HG02852 (cell line): ENCODE measurements around the gene FKBP2.

Source experiments
- ATAC-seq: cut with Tn5 transposase; IDR thresholded peaks from one replicate; pipeline ENCODE4 v1.9.1; 2021; ENCODE audit warnings: mild to moderate bottlenecking, moderate library complexity; ENCODE audit not compliant: unreplicated experiment

Gene FKBP2

DNA sequence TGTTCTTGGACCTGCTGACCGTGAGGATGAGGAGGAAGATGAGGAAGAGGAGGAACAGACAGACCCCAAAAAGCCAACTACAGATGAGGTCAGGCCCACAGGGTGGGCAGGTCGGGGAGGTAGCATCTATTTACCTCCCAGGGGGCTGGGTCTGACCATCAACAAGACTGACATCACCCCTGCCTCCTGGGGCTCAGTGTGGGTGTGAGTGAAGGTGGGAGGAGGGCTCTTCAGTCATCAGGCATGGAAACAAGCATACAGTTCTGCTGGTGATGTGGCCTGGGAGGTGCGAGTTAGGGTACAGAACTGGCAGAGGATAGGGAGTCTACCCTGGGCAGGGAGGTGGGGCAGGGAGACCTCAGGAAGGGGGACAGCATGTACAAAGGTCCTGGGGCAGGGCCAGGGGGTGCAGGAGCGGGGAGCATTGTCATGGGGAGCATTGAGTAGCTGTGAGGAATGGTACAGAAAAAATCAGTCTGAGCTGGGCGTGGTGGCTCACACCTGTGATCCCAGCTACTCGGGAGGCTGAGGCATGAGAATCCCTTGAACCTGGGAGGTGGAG lies 19.3 kb downstream of the FKBP2 start:
- ATAC-seq: no peak

DNA sequence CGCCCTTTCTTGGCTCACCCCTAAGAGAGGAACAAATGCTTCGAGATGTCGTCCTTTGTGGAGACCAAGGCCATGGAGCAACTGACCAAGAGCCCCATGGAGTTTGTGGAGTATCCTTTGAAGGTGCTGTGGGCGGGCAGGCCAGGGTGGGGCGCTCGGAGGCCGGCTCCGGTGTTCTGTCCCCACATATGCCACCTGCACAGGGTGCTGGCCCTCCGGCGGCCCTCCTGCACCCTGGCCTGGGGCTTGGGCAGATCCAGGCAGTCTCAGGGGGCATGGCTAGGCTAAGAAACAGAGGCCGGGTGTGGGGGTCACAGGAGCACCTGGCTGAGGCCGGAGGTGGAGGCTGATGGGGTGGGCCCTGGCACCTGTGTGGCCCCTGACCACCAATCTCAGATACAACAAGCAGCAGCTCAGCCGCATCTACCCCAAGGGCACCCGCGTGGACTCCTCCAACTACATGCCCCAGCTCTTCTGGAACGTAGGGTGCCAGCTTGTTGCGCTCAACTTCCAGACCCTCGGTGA lies 20.7 kb downstream of the FKBP2 start:
- no peak for ATAC-seq

DNA sequence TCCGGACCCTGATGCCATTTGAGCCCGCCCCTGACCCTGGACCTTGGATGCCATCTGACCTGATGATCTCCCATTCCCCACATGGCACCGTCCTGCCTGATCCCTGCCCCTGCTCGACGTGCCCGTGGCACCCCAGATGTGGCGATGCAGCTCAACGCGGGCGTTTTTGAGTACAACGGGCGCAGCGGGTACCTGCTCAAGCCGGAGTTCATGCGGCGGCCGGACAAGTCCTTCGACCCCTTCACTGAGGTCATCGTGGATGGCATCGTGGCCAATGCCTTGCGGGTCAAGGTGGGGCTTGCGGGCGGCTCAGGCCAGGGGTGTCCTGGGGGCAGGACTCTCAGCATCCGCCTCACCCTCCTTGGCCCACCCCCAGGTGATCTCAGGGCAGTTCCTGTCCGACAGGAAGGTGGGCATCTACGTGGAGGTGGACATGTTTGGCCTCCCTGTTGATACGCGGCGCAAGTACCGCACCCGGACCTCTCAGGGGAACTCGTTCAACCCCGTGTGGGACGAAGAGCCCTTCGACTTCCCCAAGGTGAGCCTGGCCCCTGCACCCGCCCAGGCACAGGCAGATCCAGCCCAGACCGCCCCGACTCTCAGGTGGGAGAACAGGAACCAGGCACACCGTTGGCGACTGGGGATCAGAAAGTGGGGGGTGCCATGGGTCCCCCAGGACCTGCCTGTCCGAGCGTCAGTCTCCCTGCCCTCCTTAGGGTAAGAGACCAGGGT lies 21.5 kb downstream of the FKBP2 start:
- ATAC-seq: no peak

DNA sequence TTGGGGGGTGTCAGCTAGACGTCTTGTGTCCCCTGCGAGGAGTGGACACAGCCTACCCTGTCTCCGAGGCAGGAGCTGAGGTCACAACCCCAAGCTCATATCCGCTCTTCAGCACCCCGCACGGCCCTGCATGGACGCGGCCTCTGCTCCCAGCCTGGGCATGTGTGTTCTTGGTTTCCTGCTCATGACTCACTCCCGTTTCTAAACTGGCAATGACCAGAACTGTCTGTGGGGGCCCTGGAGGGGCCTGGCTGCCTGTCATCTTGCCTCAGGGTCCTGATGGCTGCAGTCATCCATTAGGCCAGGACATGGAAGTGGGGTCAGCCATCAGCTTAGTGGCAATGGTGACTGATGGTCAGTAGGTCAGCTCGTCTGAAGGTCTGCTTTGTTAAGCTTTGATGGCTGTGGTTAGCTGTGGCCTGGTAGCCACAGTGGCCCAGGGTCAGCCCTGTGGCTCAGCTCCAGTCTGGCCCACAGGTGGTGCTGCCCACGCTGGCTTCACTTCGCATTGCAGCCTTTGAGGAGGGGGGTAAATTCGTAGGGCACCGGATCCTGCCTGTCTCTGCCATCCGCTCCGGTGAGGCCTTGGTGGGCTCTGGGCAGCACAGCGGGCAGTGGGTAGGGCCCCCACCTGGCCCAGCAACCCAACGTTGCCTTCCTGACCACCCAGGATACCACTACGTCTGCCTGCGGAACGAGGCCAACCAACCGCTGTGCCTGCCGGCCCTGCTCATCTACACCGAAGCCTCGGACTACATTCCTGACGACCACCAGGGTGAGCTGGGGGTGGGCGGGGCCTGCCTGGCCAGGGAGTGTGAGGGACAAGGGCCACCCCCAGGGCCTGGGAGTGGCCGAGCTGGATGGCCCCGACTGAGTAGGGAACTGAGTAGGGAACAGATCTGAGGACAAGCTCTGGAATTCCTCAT lies 22.4 kb downstream of the FKBP2 start:
- no peak for ATAC-seq

DNA sequence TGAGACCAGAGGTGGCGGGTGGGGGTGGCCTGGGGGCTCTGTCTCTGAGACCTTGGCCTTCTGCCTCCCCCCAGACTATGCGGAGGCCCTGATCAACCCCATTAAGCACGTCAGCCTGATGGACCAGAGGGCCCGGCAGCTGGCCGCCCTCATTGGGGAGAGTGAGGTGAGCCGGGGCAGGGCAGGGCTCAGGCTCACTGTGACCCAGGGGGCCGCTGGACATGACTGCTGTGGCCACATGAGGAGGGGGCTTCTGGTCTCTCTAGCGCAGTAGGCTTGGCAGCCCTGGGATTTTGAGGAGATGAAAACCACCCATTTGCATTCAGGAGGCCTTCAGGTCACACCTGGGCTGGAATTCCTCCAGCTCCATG lies 23.0 kb downstream of the FKBP2 start:
- ATAC-seq: no peak

DNA sequence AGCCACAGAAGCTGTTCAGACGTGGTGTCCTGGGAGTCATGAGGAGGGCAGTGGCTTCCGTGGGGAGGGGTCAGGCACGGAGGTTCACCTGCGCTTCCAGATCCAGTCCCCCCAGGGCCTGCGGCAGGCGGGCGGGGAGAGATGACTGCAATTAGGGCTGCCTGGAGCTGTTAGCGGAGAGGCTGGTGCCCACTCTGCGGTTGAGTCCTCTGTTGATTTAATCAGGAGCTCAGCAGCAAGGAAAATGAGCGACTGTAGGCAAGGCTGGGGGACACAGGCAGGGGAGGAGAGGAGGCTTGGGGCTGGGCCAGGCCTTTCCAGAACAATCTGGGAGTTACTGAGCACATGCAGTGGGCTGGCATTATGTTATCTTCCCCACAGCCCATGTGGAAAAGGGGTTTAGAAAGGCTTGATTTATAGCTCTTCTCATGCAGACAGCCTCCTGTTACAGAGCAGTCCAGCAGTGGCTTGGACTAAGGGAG lies 23.5 kb downstream of the FKBP2 start:
- no peak for ATAC-seq

DNA sequence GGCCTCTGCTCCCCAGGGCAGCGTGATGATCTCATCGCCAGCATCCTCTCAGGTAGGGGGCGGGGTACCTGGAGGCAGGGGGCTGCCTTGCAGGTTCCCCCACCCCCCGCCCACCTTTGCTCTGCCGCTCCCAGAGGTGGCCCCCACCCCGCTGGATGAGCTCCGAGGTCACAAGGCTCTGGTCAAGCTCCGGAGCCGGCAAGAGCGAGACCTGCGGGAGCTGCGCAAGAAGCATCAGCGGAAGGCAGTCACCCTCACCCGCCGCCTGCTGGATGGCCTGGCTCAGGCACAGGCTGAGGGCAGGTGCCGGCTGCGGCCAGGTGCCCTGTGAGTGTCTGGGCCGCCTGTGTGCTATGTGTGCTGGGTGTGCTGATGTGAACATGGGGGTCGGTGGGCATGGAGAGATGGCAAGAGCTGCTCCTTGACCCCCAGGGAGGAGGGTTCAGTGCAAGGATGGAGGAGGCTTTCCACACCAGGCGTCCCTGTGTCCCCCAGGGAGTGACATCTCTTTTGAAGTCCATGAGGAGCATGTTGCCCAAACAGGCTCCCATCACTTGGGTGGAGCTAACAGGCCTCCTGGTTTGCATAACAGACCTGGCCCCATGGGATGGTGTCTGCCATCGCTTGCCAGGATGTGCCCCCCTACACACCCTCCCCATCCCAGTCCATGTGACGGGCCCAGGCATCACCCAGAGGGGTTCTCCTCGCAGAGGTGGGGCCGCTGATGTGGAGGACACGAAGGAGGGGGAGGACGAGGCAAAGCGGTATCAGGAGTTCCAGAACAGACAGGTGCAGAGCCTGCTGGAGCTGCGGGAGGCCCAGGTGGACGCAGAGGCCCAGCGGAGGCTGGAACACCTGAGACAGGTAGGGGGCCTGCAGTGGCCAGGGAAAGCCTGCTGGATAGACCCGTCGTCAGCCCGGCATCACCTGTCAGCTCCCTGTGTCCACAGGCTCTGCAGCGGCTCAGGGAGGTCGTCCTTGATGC lies 24.6 kb downstream of the FKBP2 start:
- no peak for ATAC-seq

DNA sequence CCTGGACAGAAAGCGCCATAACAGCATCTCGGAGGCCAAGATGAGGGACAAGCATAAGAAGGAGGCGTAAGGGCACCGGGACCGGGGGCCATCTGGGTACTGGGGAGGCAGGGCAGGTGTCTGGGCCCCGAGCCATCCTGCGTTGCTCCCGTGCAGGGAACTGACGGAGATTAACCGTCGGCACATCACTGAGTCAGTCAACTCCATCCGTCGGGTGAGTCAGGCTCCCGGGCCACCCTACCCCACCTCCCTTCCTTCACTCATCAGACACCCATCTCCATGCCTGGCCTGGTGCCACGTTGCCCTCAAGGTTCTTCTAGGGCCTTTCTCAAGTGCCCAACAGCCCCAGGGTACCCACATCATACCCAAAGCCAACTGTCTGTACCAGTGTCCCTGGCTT lies 25.4 kb downstream of the FKBP2 start:
- ATAC-seq: no peak

DNA sequence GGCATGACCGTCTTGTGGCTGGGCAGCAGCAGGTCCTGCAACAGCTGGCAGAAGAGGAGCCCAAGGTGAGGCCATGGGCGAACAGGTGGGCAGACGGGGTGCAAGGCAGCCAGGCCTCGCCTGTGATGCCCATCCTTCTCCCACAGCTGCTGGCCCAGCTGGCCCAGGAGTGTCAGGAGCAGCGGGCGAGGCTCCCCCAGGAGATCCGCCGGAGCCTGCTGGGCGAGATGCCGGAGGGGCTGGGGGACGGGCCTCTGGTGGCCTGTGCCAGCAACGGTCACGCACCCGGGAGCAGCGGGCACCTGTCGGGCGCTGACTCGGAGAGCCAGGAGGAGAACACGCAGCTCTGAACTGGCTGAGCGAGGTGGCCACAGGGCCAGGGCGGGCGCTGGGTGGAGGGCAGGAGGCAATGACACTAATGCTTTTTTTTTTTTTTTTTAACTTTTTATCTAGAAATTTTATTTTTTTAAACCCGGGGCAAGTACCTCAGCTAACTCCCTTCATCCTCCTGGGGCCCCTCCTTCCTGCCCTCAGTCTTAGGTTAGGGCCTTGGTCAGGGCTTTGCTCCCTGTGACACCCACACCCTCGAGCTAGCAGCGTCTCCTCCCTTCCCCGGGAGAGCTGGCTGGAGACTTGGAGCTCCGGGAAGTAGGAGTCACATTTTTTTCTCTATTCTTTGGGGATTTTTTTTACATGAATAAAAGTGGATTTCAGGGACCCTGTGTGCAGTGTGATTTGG lies 26.5 kb downstream of the FKBP2 start:
- ATAC-seq: no peak

DNA sequence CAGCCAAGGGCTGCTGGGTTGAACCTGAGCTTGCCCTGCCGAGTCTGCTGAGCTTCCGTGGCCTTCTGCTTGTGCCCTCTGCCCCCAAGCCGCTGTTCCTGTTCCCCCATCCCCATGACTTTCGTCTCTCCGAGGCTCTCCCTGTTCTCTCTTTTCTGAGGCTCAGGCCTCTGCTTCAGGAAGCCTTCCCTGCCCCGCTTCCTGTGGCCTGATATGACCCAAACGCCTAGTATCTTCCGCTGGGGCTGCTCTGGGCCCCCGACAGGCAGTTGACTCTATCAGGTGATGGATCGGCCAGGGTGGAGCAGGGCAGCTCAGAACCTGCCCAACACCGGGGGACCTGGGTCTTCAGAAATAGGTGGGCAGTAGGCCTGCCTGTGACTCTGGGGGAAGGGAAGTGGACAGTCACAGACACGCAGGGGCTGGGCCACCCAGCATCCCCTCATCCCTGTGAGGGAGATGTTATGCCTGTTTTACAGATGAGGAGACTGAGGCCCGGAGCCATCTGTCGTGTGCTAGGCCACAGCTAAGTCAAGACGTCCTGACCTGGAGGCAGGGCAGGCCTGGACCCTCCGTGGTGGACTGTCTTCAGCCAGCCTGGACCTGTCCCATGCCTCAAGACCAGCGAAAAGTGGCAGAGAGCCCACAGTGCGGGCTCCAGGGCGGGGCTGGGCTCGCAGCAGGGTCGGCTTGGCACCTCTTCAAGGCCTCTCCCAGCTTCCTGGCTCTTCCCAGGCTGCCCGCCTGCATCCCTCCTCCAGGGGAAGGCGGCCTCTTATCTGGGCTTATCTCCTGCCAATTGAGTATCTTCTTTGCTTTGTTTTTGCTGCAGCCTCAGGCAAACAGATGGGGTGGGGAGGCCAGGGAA lies 27.4 kb downstream of the FKBP2 start:
- ATAC-seq: no peak

DNA sequence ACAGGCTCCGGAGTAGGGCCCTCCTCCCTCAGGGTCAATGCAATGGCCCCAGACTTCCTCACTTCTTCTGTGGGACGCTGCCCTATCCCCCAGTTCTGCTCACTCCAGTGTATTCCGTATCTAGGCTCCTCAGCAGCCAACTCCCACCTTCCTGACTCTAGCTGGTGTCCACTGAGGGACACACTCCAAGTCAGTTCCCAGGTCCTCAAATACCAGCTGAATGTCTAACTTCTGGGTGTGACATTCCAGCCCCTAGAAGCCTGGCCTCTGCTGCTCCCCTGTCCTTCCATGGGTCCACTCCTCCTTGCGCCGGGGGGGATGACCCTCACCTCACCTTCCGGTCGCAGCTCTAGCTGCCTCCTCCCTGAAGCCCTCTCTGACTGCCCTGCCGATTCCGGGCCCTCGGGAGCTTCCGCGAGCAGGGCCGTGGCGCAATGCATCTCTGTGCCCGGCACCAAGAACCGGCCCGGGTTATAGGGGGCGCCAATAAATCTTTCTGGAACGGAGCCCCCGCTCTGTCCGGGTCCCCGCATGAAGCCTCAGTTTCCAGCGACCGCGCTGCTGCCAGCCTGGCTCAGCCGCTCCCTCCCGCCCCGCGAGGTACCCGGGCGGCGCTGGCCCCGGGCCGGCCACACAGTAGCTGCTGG lies 28.1 kb downstream of the FKBP2 start:
- ATAC-seq: peak; percentile 8

DNA sequence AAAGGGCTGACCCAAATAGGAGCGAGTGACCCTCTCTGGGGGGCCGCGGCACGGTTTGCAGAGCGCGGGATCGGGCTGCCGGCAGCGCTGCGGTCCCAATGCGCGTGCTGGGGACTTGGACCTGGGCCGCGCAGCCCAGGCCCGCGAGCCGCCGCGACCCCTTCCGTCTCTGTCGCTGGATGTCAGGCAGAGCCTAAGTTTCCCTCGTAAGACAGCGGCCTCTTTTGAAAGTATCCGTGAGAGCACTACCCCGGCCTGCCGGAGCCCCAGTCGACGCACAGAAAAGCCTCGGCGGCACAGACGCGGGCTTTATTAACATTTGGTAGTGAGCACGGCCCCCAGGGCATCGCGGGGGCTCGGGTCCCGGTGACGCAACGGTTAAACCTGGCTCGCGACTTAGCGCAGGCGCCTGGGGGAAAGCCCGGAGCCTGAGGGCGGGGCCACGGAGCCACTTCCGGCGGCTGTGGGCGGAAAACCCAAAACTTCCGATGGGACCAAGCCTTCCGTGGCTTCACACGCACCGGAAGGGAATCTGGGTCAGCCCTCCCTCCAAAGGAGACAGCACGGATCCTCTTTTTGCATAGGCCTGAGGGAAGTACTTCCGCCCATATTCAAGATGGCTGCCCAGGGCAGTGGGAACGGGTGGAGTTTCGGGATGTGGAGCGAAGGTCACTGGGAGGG lies 28.8 kb downstream of the FKBP2 start:
- peak; percentile 75 for ATAC-seq

DNA sequence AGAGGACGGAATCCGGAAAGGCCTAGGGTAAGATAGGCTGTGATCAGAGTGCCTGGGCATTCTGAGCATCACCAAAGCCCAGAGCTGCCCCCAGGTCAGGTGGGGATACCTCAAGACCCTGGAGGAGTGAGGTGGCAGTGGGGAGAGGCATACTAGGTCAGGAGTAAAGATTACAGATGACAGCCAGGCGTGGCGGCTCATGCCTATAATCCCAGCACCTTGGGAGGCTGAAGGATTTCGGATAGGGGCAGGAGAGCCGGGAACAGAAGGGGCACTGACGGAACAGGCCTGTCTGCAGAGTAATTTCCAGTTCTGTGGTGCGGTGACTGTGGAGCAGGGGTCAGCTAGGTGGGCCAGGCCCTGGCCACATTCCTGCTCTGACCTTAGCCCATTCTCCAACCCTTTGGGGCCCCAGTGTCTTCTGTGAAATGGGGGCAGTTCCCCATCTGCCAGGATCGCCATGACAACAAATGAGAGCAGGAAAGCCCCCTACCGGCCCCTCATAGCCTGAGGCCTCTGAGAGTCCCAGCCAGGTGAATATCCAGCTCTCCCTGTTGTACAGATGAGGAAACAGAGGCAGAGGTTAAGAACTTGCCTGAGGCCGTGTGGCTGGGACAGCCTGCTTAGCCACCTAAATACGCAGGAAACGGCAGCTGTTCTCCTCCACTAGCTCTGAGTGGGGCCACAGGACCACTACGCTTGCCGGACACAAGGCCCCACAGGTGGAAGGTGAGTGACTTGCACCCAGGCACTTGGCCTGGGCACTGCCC lies 34.3 kb downstream of the FKBP2 start:
- no peak for ATAC-seq

DNA sequence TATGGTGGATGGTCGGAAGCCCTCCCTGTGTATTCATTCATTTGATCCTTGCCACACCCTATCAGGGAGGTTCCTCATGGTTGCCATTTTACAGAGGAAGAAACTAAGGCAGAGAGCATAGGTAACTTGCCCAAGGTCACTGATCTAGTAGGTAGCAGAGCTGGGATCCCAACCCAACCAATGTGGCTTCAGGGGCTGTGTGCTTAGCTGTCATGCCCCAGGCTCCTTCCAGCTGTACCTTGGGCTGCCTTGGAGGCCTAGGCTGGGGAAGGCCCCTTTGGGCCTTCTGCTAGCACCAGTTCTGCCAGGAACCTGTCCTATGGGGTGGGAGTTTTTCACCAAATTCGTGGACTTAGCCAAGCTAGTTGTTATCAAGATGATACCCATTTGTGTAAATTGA lies 34.9 kb downstream of the FKBP2 start:
- ATAC-seq: no peak

DNA sequence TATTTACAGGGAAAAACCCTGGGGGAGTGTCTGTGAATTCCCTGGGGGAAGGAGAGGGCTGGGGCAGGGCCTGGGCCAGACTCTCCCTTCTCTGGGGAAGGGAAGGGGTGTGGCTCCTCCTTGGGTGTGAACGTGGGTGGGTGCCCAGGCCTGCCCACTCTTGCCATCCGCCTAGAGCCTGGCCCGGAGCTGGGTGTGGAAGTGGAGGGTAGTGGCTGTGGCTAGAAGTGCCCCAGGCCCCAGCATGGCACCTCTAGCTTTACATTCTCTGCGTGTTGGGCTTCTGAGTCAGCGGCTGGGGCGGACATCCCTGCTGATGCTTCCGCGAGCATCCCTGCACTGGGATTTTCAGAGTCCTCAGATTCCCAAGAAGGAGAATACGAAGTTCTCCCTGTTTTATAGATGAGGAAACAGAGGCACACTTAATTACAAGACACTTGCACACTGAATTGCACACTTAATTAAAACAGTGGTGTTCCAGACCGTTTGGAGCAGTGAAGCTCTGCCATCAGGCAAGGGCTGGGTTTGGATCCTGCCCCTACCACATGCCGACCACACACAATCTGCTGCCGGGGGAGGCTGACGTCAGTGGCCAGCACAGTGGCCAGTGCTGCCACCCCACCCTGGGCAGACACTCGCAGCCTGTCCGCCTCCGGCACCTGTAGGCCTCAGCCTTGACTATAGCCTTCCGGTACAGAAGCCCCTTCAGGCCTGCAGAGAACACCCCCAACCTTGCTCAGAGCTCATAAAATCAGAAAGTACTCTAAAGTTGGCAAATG lies 35.9 kb downstream of the FKBP2 start:
- no peak for ATAC-seq

DNA sequence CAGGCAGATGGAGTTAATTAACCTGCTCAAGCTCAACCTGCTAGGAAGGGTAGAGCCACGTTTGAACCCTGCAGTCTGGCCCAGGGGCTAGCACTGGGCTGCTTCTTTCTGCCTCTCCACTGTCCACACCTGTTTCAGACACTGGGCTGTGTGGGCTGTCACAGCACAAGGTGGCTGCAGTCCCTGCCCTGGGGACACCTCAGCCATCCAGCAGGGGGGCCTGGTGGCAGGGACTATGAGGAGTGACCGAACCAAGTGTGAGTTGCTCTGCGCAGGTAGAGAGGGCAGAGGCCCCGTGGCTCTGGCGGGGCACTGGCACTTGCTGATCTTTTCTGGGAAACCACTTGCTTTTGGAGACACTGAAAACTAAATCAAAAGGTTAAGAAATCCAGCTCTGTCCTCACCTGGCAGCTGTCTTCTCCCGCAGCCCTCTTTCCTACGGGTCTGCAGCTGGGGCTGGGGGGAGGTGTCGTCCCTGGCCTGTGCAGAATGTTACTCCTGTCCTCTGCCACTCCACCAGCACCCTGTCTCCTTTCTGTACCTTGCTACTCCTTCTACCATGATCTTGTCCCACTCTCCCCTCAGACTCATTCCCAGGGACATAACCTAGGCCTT lies 37.8 kb downstream of the FKBP2 start:
- ATAC-seq: no peak
